H9 (cell line): Measurements from ENCODE around the gene ATF7IP2. TPM values are rescaled to one million over a fixed set of nuclear protein-coding genes. Genes with fewer than 3 reads are reported as not detected.

Experiments
- DNase-seq: peaks from one replicate; pipeline ENCODE4 v3.0.0-alpha.2; 2017
- H2AFZ ChIP-seq: one replicate; pipeline ENCODE4 v1.6.1; 2013; ENCODE audit warnings: mild to moderate bottlenecking, low read length, control low read depth, moderate library complexity
- H2AK5ac ChIP-seq: 2 replicates; pipeline ENCODE4 v1.6.1; 2013; ENCODE audit warnings: low read length, control low read depth, mixed read lengths; ENCODE audit not compliant: insufficient read length
- H2BK120ac ChIP-seq: one replicate; pipeline ENCODE4 v1.6.1; 2013; ENCODE audit warnings: low read depth, mild to moderate bottlenecking, low read length, control low read depth, inconsistent platforms; ENCODE audit not compliant: poor library complexity, severe bottlenecking
- H2BK12ac ChIP-seq: 2 replicates; pipeline ENCODE4 v1.6.1; 2013; ENCODE audit warnings: low read length, control low read depth, mixed read lengths, low read depth; ENCODE audit not compliant: insufficient read length
- H2BK15ac ChIP-seq: 2 replicates; pipeline ENCODE4 v1.6.1; 2013; ENCODE audit warnings: low read depth, low read length, control low read depth
- H2BK20ac ChIP-seq: one replicate; pipeline ENCODE4 v1.6.1; 2013; ENCODE audit warnings: low read depth, mild to moderate bottlenecking, low read length, control low read depth, inconsistent platforms; ENCODE audit not compliant: poor library complexity, severe bottlenecking
- H2BK5ac ChIP-seq: 2 replicates; pipeline ENCODE4 v1.6.1; 2013; ENCODE audit warnings: low read length, control low read depth, mixed read lengths; ENCODE audit not compliant: insufficient read length
- H3K14ac ChIP-seq: 2 replicates; pipeline ENCODE4 v1.6.1; 2013; ENCODE audit warnings: low read length, control low read depth; ENCODE audit not compliant: insufficient read depth
- H3K18ac ChIP-seq: 2 replicates; pipeline ENCODE4 v1.6.1; 2013; ENCODE audit warnings: low read depth, mild to moderate bottlenecking, mixed read lengths, low read length, control low read depth; ENCODE audit not compliant: insufficient read length
- H3K23ac ChIP-seq: 2 replicates; pipeline ENCODE4 v1.6.1; 2013; ENCODE audit warnings: low read length, control low read depth, mixed read lengths, low read depth; ENCODE audit not compliant: insufficient read length
- H3K23me2 ChIP-seq: 2 replicates; pipeline ENCODE4 v1.6.1; 2013; ENCODE audit warnings: low read depth, mild to moderate bottlenecking, mixed read lengths, low read length, control low read depth; ENCODE audit not compliant: insufficient read length, poor library complexity, severe bottlenecking
- H3K27ac ChIP-seq: 2 replicates; pipeline ENCODE4 v1.5.1; 2013; ENCODE audit warnings: low read length, control low read depth, mixed read lengths, low read depth; ENCODE audit not compliant: insufficient read length
- H3K27me3 ChIP-seq: 2 replicates; pipeline ENCODE4 v1.6.1; 2013; ENCODE audit warnings: low read length, control low read depth, inconsistent platforms; ENCODE audit not compliant: insufficient read depth
- H3K4ac ChIP-seq: 2 replicates; pipeline ENCODE4 v1.6.1; 2013; ENCODE audit warnings: low read depth, mild to moderate bottlenecking, control low read depth, inconsistent platforms, low read length, moderate library complexity
- H3K4me1 ChIP-seq: 2 replicates; pipeline ENCODE4 v1.6.1; 2013; ENCODE audit warnings: low read length, control low read depth, inconsistent platforms; ENCODE audit not compliant: insufficient read depth
- H3K4me2 ChIP-seq: 2 replicates; pipeline ENCODE4 v1.6.1; 2013; ENCODE audit warnings: low read length, control low read depth, mixed read lengths; ENCODE audit not compliant: insufficient read length, insufficient read depth
- H3K56ac ChIP-seq: 2 replicates; pipeline ENCODE4 v1.6.1; 2013; ENCODE audit warnings: low read depth, mild to moderate bottlenecking, mixed read lengths, low read length, control low read depth; ENCODE audit not compliant: insufficient read length
- H3K79me1 ChIP-seq: 2 replicates; pipeline ENCODE4 v1.6.1; 2013; ENCODE audit warnings: low read depth, mild to moderate bottlenecking, moderate library complexity, low read length, control low read depth, inconsistent platforms; ENCODE audit not compliant: insufficient read depth, poor library complexity, severe bottlenecking
- H3K79me2 ChIP-seq: 2 replicates; pipeline ENCODE4 v1.6.1; 2013; ENCODE audit warnings: low read length, control low read depth, inconsistent platforms; ENCODE audit not compliant: insufficient read depth
- H3K9ac ChIP-seq: 2 replicates; pipeline ENCODE4 v1.6.1; 2013; ENCODE audit warnings: low read length, control low read depth, mixed read lengths; ENCODE audit not compliant: insufficient read length; ENCODE audit errors: extremely low read depth
- H3K9me3 ChIP-seq: one replicate; pipeline ENCODE4 v1.6.1; 2013; ENCODE audit warnings: low read depth, low read length, inconsistent platforms; ENCODE audit not compliant: control insufficient read depth
- H3T11ph ChIP-seq: one replicate; pipeline ENCODE4 v1.6.1; 2013; ENCODE audit warnings: mild to moderate bottlenecking, low read length, control low read depth, inconsistent platforms
- H4K20me1 ChIP-seq: one replicate; pipeline ENCODE4 v1.6.1; 2013; ENCODE audit not compliant: control insufficient read depth, insufficient read length, insufficient read depth
- H4K5ac ChIP-seq: 2 replicates; pipeline ENCODE4 v1.6.1; 2013; ENCODE audit warnings: low read depth, mild to moderate bottlenecking, mixed read lengths, low read length, control low read depth; ENCODE audit not compliant: insufficient read length
- H4K8ac ChIP-seq: replicated peaks from 2 replicates; pipeline ENCODE4 v1.6.1; 2013; ENCODE audit warnings: low read length, control low read depth, mixed read lengths, low read depth; ENCODE audit not compliant: insufficient read length
- H4K91ac ChIP-seq: 2 replicates; pipeline ENCODE4 v1.6.1; 2013; ENCODE audit warnings: low read depth, mild to moderate bottlenecking, moderate library complexity, mixed read lengths, low read length, control low read depth; ENCODE audit not compliant: insufficient read length
- H3K27ac Mint-ChIP-seq, 3 experiments: 2 replicates in 2 of 3; 3 replicates in 1 of 3; pipeline ENCODE4 v1.8.0; 2020 to 2021; ENCODE audit warnings: mixed read lengths in 3 of 3, mild to moderate bottlenecking in 1 of 3, moderate library complexity in 1 of 3
- H3K27me3 Mint-ChIP-seq: 2 replicates; pipeline ENCODE4 v1.8.0; 2021; ENCODE audit warnings: low read depth, mild to moderate bottlenecking, moderate library complexity, mixed read lengths
- H3K36me3 Mint-ChIP-seq, 3 experiments: 2 replicates in 2 of 3; 3 replicates in 1 of 3; pipeline ENCODE4 v1.8.0; 2020 to 2021; ENCODE audit warnings: low read depth in 3 of 3, mixed read lengths in 3 of 3; ENCODE audit not compliant: insufficient read depth in 1 of 3
- H3K4me1 Mint-ChIP-seq, 2 experiments: 2 replicates each; pipeline ENCODE4 v1.8.0; 2020; ENCODE audit warnings: mixed read lengths in 2 of 2
- H3K4me3 Mint-ChIP-seq, 2 experiments: 2 replicates in 1 of 2; 3 replicates in 1 of 2; pipeline ENCODE4 v1.8.0; 2020 to 2021; ENCODE audit warnings: mild to moderate bottlenecking in 2 of 2, mixed read lengths in 2 of 2, moderate library complexity in 1 of 2
- H3K9me3 Mint-ChIP-seq, 2 experiments: 2 replicates in 1 of 2; 3 replicates in 1 of 2; pipeline ENCODE4 v1.8.0; 2020; ENCODE audit warnings: mild to moderate bottlenecking in 2 of 2, mixed read lengths in 2 of 2, moderate library complexity in 1 of 2
- WGBS: extraction: QIAGEN DNeasy Blood & Tissue Kit; methylation state at CpG from one replicate; pipeline ENCODE4 v1.1.7; 2013; ENCODE audit warnings: missing lambda C conversion rate, low lambda C conversion rate, mixed read lengths; ENCODE audit not compliant: insufficient read length; ENCODE audit errors: extremely low coverage; 5-methylcytosine and 5-hydroxymethylcytosine counted together
- total RNA-seq: library from RNA; stranded (reverse); gene quantifications from 2 replicates; pipeline ENCODE4 v1.2.1, GENCODE V29; 2021
- TF ChIP-seq, protein P1 (sequence below): fragments of 200-600 bp; sonication (generic); conservative IDR thresholded peaks from 3 replicates; pipeline ENCODE4 v1.8.0; 2021; ENCODE audit warnings: antibody characterized with exemption, mild to moderate bottlenecking

ATF7IP2 gene
- total RNA-seq, 1 experiment from 2014 or later: 21.5 TPM

DNA sequence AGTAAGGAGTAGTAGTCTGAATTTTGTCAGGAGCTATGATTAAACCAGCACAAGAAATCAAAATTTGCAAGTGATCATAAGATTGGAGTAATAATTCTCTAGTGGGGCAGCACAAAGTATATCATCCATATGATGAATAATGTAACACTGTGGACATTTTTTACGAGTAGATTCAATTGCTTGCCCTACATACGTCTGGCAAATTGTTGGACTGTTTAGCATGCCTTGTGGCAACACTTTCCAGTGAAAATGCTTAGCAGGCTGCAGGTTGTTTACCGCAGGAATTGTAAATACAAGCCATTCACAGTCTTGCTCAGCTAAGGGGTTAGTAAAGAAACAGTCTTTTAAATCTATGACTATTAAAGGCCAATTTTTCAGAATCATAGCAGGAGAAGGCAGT lies 35.7 kb downstream of the ATF7IP2 start:
- peaks cover 18% of the 10 kb centered on the region for H3K9me3 ChIP-seq
- no peak overlapping the region for H3K18ac ChIP-seq
- no CpG with 5 or more reads among the region's 3 CpGs for WGBS
- H2BK20ac ChIP-seq: no peak overlapping the region
- no peaks in the 10 kb centered on the region for H3K23me2 ChIP-seq
- TF ChIP-seq, protein P1, sequence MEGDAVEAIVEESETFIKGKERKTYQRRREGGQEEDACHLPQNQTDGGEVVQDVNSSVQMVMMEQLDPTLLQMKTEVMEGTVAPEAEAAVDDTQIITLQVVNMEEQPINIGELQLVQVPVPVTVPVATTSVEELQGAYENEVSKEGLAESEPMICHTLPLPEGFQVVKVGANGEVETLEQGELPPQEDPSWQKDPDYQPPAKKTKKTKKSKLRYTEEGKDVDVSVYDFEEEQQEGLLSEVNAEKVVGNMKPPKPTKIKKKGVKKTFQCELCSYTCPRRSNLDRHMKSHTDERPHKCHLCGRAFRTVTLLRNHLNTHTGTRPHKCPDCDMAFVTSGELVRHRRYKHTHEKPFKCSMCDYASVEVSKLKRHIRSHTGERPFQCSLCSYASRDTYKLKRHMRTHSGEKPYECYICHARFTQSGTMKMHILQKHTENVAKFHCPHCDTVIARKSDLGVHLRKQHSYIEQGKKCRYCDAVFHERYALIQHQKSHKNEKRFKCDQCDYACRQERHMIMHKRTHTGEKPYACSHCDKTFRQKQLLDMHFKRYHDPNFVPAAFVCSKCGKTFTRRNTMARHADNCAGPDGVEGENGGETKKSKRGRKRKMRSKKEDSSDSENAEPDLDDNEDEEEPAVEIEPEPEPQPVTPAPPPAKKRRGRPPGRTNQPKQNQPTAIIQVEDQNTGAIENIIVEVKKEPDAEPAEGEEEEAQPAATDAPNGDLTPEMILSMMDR: no peak
- no peak overlapping the region for H3K56ac ChIP-seq
- H3K27me3 ChIP-seq: no peaks in the 10 kb centered on the region
- H2BK5ac ChIP-seq: no peak overlapping the region
- H4K8ac ChIP-seq: no peak overlapping the region
- H2BK15ac ChIP-seq: no peak overlapping the region
- no peaks in the 10 kb centered on the region for H4K20me1 ChIP-seq
- no peak overlapping the region for H2BK120ac ChIP-seq
- no peak overlapping the region for H2BK12ac ChIP-seq
- no peaks in the 10 kb centered on the region for H3K4me1 ChIP-seq
- no peak overlapping the region for H3K14ac ChIP-seq
- Mint-ChIP-seq H3K4me3 (no peak overlapping the region), H3K27me3 (no peaks in the 10 kb centered on the region), H3K4me1 (no peaks in the 10 kb centered on the region), H3K36me3 (peaks cover 46 to 49% (median 46%) of the 10 kb centered on the region in 3 experiments), H3K27ac (no peak overlapping the region), H3K9me3 (peaks cover 27 to 29% of the 10 kb centered on the region in 2 experiments)
- H2AK5ac ChIP-seq: no peak overlapping the region
- no peak overlapping the region for H3K4ac ChIP-seq
- no peak overlapping the region for H3T11ph ChIP-seq
- H3K4me2 ChIP-seq: no peak overlapping the region
- no peak overlapping the region for H3K27ac ChIP-seq
- no peak overlapping the region for H3K9ac ChIP-seq
- H3K23ac ChIP-seq: no peak overlapping the region
- H4K5ac ChIP-seq: no peak overlapping the region
- no peak overlapping the region for H2AFZ ChIP-seq
- no peaks in the 10 kb centered on the region for H3K79me1 ChIP-seq
- no peaks in the 10 kb centered on the region for H3K79me2 ChIP-seq
- DNase-seq: no peak
- no peak overlapping the region for H4K91ac ChIP-seq
